Osteocyte (in vitro differentiated cells): ENCODE results near the gene FOXK1. TPM values are rescaled to one million over a fixed set of nuclear protein-coding genes. Genes with fewer than 3 reads are reported as not detected.
"Not testable (repeated sequence)": the region's sequence is repeated elsewhere in the genome, so short reads cannot be mapped to it uniquely, and the experiment has no call there.

Experiments used
- DNase-seq: peaks from one replicate; pipeline ENCODE4 v3.0.0; 2021; ENCODE audit warnings: mixed read lengths; ENCODE audit not compliant: unreplicated experiment; ENCODE audit errors: extremely low spot score
- H3K27ac Mint-ChIP-seq: one replicate; pipeline ENCODE4 v1.8.0; 2021; ENCODE audit warnings: mild to moderate bottlenecking, mixed read lengths; ENCODE audit not compliant: unreplicated experiment
- H3K27me3 Mint-ChIP-seq: one replicate; pipeline ENCODE4 v1.8.0; 2021; ENCODE audit warnings: mixed read lengths; ENCODE audit not compliant: unreplicated experiment
- H3K36me3 Mint-ChIP-seq: one replicate; pipeline ENCODE4 v1.8.0; 2021; ENCODE audit warnings: mixed read lengths; ENCODE audit not compliant: unreplicated experiment
- H3K4me1 Mint-ChIP-seq: one replicate; pipeline ENCODE4 v1.8.0; 2021; ENCODE audit warnings: mixed read lengths; ENCODE audit not compliant: unreplicated experiment
- H3K4me3 Mint-ChIP-seq: one replicate; pipeline ENCODE4 v1.8.0; 2021; ENCODE audit warnings: mild to moderate bottlenecking, moderate library complexity, mixed read lengths; ENCODE audit not compliant: unreplicated experiment
- H3K9me3 Mint-ChIP-seq: one replicate; pipeline ENCODE4 v1.8.0; 2021; ENCODE audit warnings: mixed read lengths; ENCODE audit not compliant: unreplicated experiment
- total RNA-seq: library from RNA; stranded (reverse); gene quantifications from 2 replicates; pipeline ENCODE4 v1.2.1, GENCODE V29; 2021
- TF ChIP-seq, protein P1 (sequence below): fragments of 200-600 bp; sonication (generic); IDR thresholded peaks from 2 replicates; pipeline ENCODE4 v1.5.0; 2021; ENCODE audit warnings: antibody characterized with exemption, mild to moderate bottlenecking, moderate library complexity

Gene FOXK1
- total RNA-seq, 1 donor from 2014 or later, result 56.2 TPM

DNA sequence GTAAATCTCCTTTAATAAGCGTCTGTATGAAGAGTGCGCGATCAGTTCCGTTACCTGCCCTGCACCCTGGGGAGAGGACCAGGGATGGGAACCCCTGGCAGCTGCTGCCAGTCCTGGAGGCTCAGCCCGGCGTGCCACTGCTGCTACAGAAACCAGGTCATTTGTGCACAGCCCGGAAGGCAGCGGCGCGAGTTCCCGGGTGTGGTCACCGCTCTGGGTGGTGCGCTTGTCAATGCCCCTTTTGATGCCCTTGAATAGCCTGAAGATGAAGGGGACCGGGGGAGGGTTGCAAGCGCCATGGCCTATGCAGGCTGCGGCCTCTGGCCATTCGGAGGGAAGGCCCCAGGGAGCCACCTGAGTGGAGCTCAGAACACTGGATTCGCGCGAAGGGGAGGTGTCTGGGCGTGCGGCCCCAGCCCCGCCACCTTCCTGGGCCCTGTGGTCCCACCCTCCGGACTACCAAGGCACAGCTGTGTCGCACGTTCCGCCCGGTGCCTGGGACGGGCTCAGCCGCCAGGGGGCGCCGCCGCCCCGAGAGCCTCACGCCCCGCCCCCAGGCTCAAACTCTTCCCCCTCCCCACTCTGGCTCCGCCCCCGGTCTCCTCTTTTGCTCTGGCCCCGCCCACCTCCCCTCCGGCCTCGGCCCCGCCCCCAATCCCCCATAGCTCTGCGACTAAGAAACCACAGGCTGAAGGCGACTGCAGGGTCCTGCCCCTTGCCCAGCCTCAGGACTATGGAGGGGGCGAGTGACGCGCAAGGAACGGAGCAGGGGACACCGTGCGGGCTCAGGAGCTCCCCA lies 109.8 kb downstream of the FOXK1 start:
- H3K27ac Mint-ChIP-seq, result no peak overlapping the region
- H3K4me1 Mint-ChIP-seq, result peaks cover 2% of the 10 kb centered on the region
- H3K9me3 Mint-ChIP-seq, result no peaks in the 10 kb centered on the region
- no peak overlapping the region for H3K4me3 Mint-ChIP-seq
- peak; percentile 85 for DNase-seq
- TF ChIP-seq, protein P1, sequence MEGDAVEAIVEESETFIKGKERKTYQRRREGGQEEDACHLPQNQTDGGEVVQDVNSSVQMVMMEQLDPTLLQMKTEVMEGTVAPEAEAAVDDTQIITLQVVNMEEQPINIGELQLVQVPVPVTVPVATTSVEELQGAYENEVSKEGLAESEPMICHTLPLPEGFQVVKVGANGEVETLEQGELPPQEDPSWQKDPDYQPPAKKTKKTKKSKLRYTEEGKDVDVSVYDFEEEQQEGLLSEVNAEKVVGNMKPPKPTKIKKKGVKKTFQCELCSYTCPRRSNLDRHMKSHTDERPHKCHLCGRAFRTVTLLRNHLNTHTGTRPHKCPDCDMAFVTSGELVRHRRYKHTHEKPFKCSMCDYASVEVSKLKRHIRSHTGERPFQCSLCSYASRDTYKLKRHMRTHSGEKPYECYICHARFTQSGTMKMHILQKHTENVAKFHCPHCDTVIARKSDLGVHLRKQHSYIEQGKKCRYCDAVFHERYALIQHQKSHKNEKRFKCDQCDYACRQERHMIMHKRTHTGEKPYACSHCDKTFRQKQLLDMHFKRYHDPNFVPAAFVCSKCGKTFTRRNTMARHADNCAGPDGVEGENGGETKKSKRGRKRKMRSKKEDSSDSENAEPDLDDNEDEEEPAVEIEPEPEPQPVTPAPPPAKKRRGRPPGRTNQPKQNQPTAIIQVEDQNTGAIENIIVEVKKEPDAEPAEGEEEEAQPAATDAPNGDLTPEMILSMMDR, result peak; percentile 59
- H3K36me3 Mint-ChIP-seq, result peaks cover 22% of the 10 kb centered on the region
- H3K27me3 Mint-ChIP-seq, result no peaks in the 10 kb centered on the region

DNA sequence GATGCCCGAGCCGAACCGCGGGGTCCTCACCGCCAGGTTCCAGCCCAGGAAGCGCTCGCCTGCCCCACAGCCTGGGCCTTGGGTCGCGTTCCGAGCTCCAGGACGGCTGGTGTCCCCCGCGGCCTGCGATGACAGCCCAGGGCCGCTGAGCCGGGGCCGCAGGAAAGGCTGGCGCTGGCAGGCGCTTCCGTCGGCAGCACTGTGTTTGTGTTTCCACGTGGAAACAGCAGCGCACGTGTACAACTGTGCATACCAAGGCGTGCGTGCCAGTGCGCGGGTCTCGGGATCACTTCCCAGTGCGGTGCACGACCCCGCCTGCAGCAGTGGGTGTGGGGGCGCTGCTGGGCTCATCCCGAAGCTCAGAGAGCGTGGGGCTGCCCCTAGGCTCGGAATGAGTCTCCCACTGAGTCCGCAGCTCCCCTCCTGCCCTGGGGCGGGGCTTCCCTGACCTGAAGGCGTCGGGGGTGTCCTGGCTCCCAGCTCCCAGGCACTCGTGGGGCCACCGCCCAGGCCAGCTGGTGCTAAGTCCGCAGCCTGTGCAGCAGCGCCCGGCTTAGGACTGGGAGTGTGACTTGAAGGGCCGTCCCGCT lies 110.5 kb downstream of the FOXK1 start:
- no peak for DNase-seq
- H3K4me3 Mint-ChIP-seq, result no peak overlapping the region
- H3K4me1 Mint-ChIP-seq, result peaks cover 2% of the 10 kb centered on the region
- H3K27me3 Mint-ChIP-seq, result no peaks in the 10 kb centered on the region
- no peak overlapping the region for H3K27ac Mint-ChIP-seq
- H3K9me3 Mint-ChIP-seq, result no peaks in the 10 kb centered on the region
- peaks cover 21% of the 10 kb centered on the region for H3K36me3 Mint-ChIP-seq
- TF ChIP-seq, protein P1, result no peak

DNA sequence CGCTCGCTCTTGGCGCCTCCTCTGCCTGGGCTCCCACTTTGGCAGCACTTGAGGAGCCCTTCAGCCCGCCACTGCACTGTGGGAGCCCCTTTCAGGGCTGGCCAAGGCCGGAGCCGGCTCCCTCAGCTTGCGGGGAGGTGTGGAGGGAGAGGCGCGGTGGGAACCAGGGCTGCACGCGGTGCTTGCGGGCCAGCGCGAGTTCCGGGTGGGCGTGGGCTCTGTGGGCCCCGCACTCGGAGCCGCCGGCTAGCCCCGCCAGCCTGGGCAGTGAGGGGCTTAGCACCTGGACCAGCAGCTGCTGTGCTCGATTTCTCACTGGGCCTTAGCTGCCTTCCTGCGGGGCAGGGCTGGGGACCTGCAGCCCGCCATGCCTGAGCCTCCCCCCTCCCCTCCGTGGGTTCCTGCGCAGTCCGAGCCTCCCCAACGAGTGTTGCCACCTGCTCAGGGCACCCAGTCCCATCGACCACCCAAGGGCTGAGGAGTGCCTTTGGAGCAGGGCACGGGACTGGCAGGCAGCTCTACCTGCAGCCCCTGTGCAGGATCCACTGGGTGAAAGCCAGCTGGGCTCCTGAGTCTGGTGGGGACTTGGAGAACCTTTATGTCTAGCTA lies 111.4 kb downstream of the FOXK1 start:
- H3K4me1 Mint-ChIP-seq, DNase-seq, H3K9me3 Mint-ChIP-seq, H3K4me3 Mint-ChIP-seq, H3K27me3 Mint-ChIP-seq, H3K27ac Mint-ChIP-seq: not testable (repeated sequence)
- peaks cover 19% of the 10 kb centered on the region for H3K36me3 Mint-ChIP-seq

DNA sequence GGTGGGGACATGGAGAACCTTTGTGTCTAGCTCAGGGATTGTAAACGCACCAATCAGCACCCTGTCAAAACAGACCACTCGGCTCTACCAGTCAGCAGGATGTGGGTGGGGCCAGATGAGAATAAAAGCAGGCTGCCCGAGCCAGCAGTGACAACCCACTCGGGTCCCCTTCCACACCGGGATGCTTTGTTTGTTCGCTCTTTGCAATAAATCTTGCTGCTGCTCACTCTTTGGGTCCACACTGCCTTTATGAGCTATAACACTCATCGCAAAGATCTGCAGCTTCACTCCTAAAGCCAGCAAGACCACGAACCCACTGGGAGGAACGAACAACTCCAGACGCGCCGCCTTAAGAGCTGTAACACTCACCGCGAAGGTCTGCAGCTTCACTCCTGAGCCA lies 112.1 kb downstream of the FOXK1 start:
- not testable (repeated sequence) for H3K27me3 Mint-ChIP-seq, H3K4me1 Mint-ChIP-seq, DNase-seq, H3K27ac Mint-ChIP-seq, H3K9me3 Mint-ChIP-seq, H3K4me3 Mint-ChIP-seq
- peaks cover 17% of the 10 kb centered on the region for H3K36me3 Mint-ChIP-seq

DNA sequence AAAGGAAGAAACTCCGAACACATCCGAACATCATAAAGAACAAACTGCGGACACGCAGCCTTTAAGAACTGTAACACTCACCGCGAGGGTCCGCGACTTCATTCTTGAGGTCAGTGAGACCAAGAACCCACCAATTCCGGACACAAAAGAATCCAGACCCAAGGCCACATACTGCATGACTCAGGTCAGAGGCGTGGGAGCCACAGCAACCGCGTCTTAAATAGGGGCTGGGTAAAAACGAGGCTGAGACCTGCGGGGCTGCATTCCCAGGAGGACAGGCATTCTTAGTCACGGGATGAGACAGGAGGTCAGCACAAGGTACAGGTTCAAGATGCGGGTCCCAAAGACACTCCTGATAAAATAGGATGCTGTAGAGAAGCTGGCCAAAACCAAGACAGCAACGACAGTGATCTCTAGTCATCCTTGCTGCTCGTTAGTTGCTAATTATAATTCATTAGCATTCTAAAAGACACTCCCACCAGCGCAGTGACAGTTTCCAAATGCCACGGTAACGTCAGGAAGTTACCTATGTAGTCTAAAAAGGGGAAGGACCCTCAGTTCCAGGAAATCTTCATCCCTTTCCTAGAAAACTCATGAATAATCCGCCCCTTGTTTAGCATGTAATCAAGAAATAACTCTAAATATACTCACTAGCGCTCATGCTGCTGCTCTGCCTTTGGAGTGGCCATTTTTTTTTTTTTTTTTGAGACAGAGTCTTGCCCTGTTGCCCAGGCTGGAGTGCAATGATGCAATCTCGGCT lies 112.7 kb downstream of the FOXK1 start:
- TF ChIP-seq, protein P1, result no peak
- H3K27ac Mint-ChIP-seq, result no peak overlapping the region
- peaks cover 2% of the 10 kb centered on the region for H3K4me1 Mint-ChIP-seq
- no peak for DNase-seq
- no peaks in the 10 kb centered on the region for H3K27me3 Mint-ChIP-seq
- no peaks in the 10 kb centered on the region for H3K9me3 Mint-ChIP-seq
- H3K4me3 Mint-ChIP-seq, result no peak overlapping the region
- peaks cover 16% of the 10 kb centered on the region for H3K36me3 Mint-ChIP-seq
